Tibial nerve (tissue), 3 donors: Measurements from ENCODE around the gene KDM4B.

Source experiments
- POLR2A ChIP-seq, 2 donors: fragments of 450-650 bp; IDR thresholded peaks; one replicate each; pipeline ENCODE4 v1.6.1; 2017; ENCODE audit warnings: antibody characterized with exemption in 2 of 2, mild to moderate bottlenecking in 2 of 2, moderate library complexity in 2 of 2
- TF ChIP-seq, protein P1 (sequence below), 5 experiments: fragments of 200-600 bp in 3 of 5; fragments of 450-650 bp in 2 of 5; sonication (generic) in 3 of 5; IDR thresholded peaks; one replicate each; pipeline ENCODE4 v1.5.1; 2016 to 2019; ENCODE audit warnings: antibody characterized with exemption in 5 of 5, mild to moderate bottlenecking in 3 of 5, moderate library complexity in 2 of 5

DNA sequence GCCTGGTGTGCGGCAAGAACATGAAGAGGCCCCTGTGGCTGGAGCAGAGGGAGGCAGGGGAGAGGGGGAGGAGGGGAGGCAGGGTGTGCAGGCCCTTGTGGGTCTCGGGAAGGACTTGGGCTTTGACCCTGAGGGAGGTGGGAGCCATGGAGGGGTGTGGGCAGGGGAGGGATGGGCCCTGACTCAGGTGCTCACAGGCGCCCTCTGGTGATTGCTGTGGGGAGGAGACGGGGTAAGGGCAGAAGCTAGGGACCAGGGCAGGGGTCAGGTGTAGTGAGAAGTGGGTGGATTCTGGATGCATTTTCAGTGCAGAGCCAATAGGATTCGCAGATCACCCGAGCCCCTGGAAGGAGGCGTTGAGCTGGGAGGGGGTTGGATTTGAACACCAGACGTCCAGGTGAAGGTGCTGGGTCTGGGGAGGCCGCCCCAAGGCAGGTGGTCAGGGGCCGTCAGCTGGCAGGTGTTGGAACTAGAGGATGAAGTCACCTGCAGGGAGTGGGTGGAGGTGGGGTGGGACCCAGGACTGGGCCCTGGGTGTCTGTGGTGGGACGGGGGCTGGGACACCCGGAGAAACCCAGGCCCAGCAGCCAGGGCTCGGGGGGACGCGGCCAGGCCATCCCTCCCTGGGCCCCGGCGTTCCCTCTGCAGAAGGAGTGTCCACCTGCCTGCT lies 185.4 kb downstream of the KDM4B start:
- TF ChIP-seq, protein P1, sequence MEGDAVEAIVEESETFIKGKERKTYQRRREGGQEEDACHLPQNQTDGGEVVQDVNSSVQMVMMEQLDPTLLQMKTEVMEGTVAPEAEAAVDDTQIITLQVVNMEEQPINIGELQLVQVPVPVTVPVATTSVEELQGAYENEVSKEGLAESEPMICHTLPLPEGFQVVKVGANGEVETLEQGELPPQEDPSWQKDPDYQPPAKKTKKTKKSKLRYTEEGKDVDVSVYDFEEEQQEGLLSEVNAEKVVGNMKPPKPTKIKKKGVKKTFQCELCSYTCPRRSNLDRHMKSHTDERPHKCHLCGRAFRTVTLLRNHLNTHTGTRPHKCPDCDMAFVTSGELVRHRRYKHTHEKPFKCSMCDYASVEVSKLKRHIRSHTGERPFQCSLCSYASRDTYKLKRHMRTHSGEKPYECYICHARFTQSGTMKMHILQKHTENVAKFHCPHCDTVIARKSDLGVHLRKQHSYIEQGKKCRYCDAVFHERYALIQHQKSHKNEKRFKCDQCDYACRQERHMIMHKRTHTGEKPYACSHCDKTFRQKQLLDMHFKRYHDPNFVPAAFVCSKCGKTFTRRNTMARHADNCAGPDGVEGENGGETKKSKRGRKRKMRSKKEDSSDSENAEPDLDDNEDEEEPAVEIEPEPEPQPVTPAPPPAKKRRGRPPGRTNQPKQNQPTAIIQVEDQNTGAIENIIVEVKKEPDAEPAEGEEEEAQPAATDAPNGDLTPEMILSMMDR (IDR thresholded peaks at IDR 0.05), result peak in 4 of 5 experiments; percentile 30 to 45 (median 37)
- no peak for TF ChIP-seq POLR2A (IDR thresholded peaks at IDR 0.05)
